T-helper 1 cell treated with Interleukin-12 subunit alpha and Interleukin-12 subunit beta and Interleukin-4 antibody, amounts not matched to agents 30 μg/mL and 1 μg/mL, for 36 hours (primary cell): Measurements from ENCODE around the gene MAPK9.
"Not testable (repeated sequence)": the region's sequence is repeated elsewhere in the genome, so short reads cannot be mapped to it uniquely, and the experiment has no call there.

Source experiments
- H3K27ac Mint-ChIP-seq: one replicate; pipeline ENCODE4 v1.8.0; 2021; ENCODE audit warnings: mild to moderate bottlenecking, mixed read lengths
- H3K27me3 Mint-ChIP-seq: one replicate; pipeline ENCODE4 v1.8.0; 2021; ENCODE audit warnings: low read depth, mixed read lengths
- H3K36me3 Mint-ChIP-seq: one replicate; pipeline ENCODE4 v1.8.0; 2021; ENCODE audit warnings: low read depth, mixed read lengths
- H3K4me1 Mint-ChIP-seq: one replicate; pipeline ENCODE4 v1.8.0; 2021; ENCODE audit warnings: low read depth, mixed read lengths
- H3K4me3 Mint-ChIP-seq: one replicate; pipeline ENCODE4 v1.8.0; 2021; ENCODE audit warnings: mild to moderate bottlenecking, moderate library complexity, mixed read lengths
- H3K9me3 Mint-ChIP-seq: one replicate; pipeline ENCODE4 v1.8.0; 2021; ENCODE audit warnings: mixed read lengths

Gene MAPK9

GRCh38 chr5:180213657-180214207, 78.2 kb downstream of the MAPK9 start:
- Mint-ChIP-seq H3K9me3 (peaks cover 22% of the 10 kb centered on the region), H3K4me1 (no peaks in the 10 kb centered on the region), H3K4me3 (no peak overlapping the region), H3K27me3 (peaks cover 5% of the 10 kb centered on the region), H3K27ac (no peak overlapping the region), H3K36me3 (no peaks in the 10 kb centered on the region)

- Mint-ChIP-seq H3K27me3 (peaks cover 9% of the 10 kb centered on the region), H3K27ac (no peak overlapping the region), H3K9me3 (peaks cover 17% of the 10 kb centered on the region), H3K4me1 (peaks cover 3% of the 10 kb centered on the region), H3K4me3 (no peak overlapping the region), H3K36me3 (no peaks in the 10 kb centered on the region)
Observed at GRCh38 chr5:180213256-180213600, 78.7 kb downstream of the MAPK9 start.

GRCh38 chr5:180212363-180213255, 79.3 kb downstream of the MAPK9 start:
- no peak overlapping the region for H3K27ac Mint-ChIP-seq
- H3K4me3 Mint-ChIP-seq, result no peak overlapping the region
- no peaks in the 10 kb centered on the region for H3K36me3 Mint-ChIP-seq
- peaks cover 13% of the 10 kb centered on the region for H3K9me3 Mint-ChIP-seq
- peaks cover 15% of the 10 kb centered on the region for H3K27me3 Mint-ChIP-seq
- H3K4me1 Mint-ChIP-seq, result peaks cover 4% of the 10 kb centered on the region

GRCh38 chr5:180211761-180212035, 80.2 kb downstream of the MAPK9 start:
- Mint-ChIP-seq H3K4me3 (no peak overlapping the region), H3K36me3 (no peaks in the 10 kb centered on the region), H3K9me3 (peaks cover 13% of the 10 kb centered on the region), H3K27ac (no peak overlapping the region), H3K4me1 (peaks cover 4% of the 10 kb centered on the region), H3K27me3 (peaks cover 20% of the 10 kb centered on the region)

GRCh38 chr5:180210961-180211760, 80.7 kb downstream of the MAPK9 start:
- Mint-ChIP-seq H3K27ac (no peak overlapping the region), H3K9me3 (peaks cover 13% of the 10 kb centered on the region), H3K4me1 (peaks cover 4% of the 10 kb centered on the region), H3K27me3 (peaks cover 24% of the 10 kb centered on the region), H3K36me3 (no peaks in the 10 kb centered on the region), H3K4me3 (no peak overlapping the region)

GRCh38 chr5:180210077-180210476, 81.8 kb downstream of the MAPK9 start:
- H3K9me3 Mint-ChIP-seq, H3K4me1 Mint-ChIP-seq, H3K4me3 Mint-ChIP-seq, H3K36me3 Mint-ChIP-seq, H3K27ac Mint-ChIP-seq: not testable (repeated sequence)
- H3K27me3 Mint-ChIP-seq, result peaks cover 27% of the 10 kb centered on the region

- H3K4me1 Mint-ChIP-seq, result peaks cover 4% of the 10 kb centered on the region
- H3K4me3 Mint-ChIP-seq, result no peak within 1 kb of the TSS
- H3K36me3 Mint-ChIP-seq, result no peaks in the 10 kb centered on the region
- H3K9me3 Mint-ChIP-seq, result peaks cover 5% of the 10 kb centered on the region
- H3K27me3 Mint-ChIP-seq, result peaks cover 27% of the 10 kb centered on the region
- no peak within 1 kb of the TSS for H3K27ac Mint-ChIP-seq
Observed at GRCh38 chr5:180209137-180209581, 82.7 kb downstream of the MAPK9 start, which contains the start of gene RASGEF1C. TSS of gene RASGEF1C (minus strand) at chr5:180209211. CDS start at chr5:180138052, 71,159 bp downstream.

GRCh38 chr5:180208435-180209081, 83.3 kb downstream of the MAPK9 start:
- H3K36me3 Mint-ChIP-seq, result no peaks in the 10 kb centered on the region
- H3K27me3 Mint-ChIP-seq, result peaks cover 27% of the 10 kb centered on the region
- H3K4me1 Mint-ChIP-seq, result peaks cover 4% of the 10 kb centered on the region
- H3K27ac Mint-ChIP-seq, result no peak overlapping the region
- H3K9me3 Mint-ChIP-seq, result no peaks in the 10 kb centered on the region
- no peak overlapping the region for H3K4me3 Mint-ChIP-seq

GRCh38 chr5:180208038-180208434, 83.8 kb downstream of the MAPK9 start:
- no peaks in the 10 kb centered on the region for H3K36me3 Mint-ChIP-seq
- no peak overlapping the region for H3K27ac Mint-ChIP-seq
- no peaks in the 10 kb centered on the region for H3K9me3 Mint-ChIP-seq
- H3K27me3 Mint-ChIP-seq, result peaks cover 27% of the 10 kb centered on the region
- H3K4me3 Mint-ChIP-seq, result no peak overlapping the region
- H3K4me1 Mint-ChIP-seq, result peaks cover 4% of the 10 kb centered on the region

GRCh38 chr5:180207593-180207992, 84.3 kb downstream of the MAPK9 start:
- peaks cover 4% of the 10 kb centered on the region for H3K4me1 Mint-ChIP-seq
- no peak overlapping the region for H3K27ac Mint-ChIP-seq
- H3K36me3 Mint-ChIP-seq, result no peaks in the 10 kb centered on the region
- no peaks in the 10 kb centered on the region for H3K9me3 Mint-ChIP-seq
- H3K27me3 Mint-ChIP-seq, result peaks cover 27% of the 10 kb centered on the region
- no peak overlapping the region for H3K4me3 Mint-ChIP-seq

- Mint-ChIP-seq H3K4me1 (peaks cover 4% of the 10 kb centered on the region), H3K4me3 (no peak overlapping the region), H3K9me3 (no peaks in the 10 kb centered on the region), H3K27ac (no peak overlapping the region), H3K36me3 (no peaks in the 10 kb centered on the region), H3K27me3 (peaks cover 27% of the 10 kb centered on the region)
Observed at GRCh38 chr5:180206993-180207392, 84.9 kb downstream of the MAPK9 start.

- H3K36me3 Mint-ChIP-seq, result no peaks in the 10 kb centered on the region
- peaks cover 27% of the 10 kb centered on the region for H3K27me3 Mint-ChIP-seq
- no peak overlapping the region for H3K4me3 Mint-ChIP-seq
- H3K27ac Mint-ChIP-seq, result no peak overlapping the region
- H3K4me1 Mint-ChIP-seq, result peaks cover 4% of the 10 kb centered on the region
- no peaks in the 10 kb centered on the region for H3K9me3 Mint-ChIP-seq
Observed at GRCh38 chr5:180205916-180206315, 86.0 kb downstream of the MAPK9 start.

GRCh38 chr5:180204276-180204819, 87.5 kb downstream of the MAPK9 start:
- peaks cover 4% of the 10 kb centered on the region for H3K4me1 Mint-ChIP-seq
- no peaks in the 10 kb centered on the region for H3K9me3 Mint-ChIP-seq
- no peak overlapping the region for H3K4me3 Mint-ChIP-seq
- H3K36me3 Mint-ChIP-seq, result no peaks in the 10 kb centered on the region
- H3K27me3 Mint-ChIP-seq, result peaks cover 23% of the 10 kb centered on the region
- H3K27ac Mint-ChIP-seq, result no peak overlapping the region

GRCh38 chr5:180202939-180203573, 88.8 kb downstream of the MAPK9 start:
- Mint-ChIP-seq H3K27me3 (peaks cover 17% of the 10 kb centered on the region), H3K27ac (no peak overlapping the region), H3K4me1 (no peaks in the 10 kb centered on the region), H3K36me3 (no peaks in the 10 kb centered on the region), H3K9me3 (no peaks in the 10 kb centered on the region), H3K4me3 (no peak overlapping the region)
